Neural cell (in vitro differentiated cells): ENCODE data around the gene KRT36.

Experiments
- CTCF ChIP-seq: fragments of 450-650 bp; IDR thresholded peaks from 2 replicates; pipeline ENCODE4 v1.5.1; 2014; ENCODE audit warnings: antibody characterized with exemption, mild to moderate bottlenecking, moderate library complexity; ENCODE audit not compliant: poor library complexity, severe bottlenecking
- EP300 ChIP-seq: fragments of 450-650 bp; conservative IDR thresholded peaks from 2 replicates; pipeline ENCODE4 v1.6.1; 2014; ENCODE audit warnings: antibody characterized with exemption, mild to moderate bottlenecking, moderate library complexity; ENCODE audit not compliant: poor library complexity, severe bottlenecking
- EZH2 ChIP-seq: fragments of 200-600, 300-800 bp; shearing (Covaris generic), sonication (generic); IDR thresholded peaks from 2 replicates; pipeline ENCODE4 v1.6.1; 2014; ENCODE audit warnings: antibody characterized with exemption, low read length, borderline replicate concordance, mild to moderate bottlenecking; ENCODE audit not compliant: insufficient read depth, poor library complexity, severe bottlenecking
- POLR2AphosphoS5 ChIP-seq: IDR thresholded peaks from 2 replicates; pipeline ENCODE4 v1.6.1; 2012
- TAF1 ChIP-seq: IDR thresholded peaks from 2 replicates; pipeline ENCODE4 v1.6.1; 2012; ENCODE audit warnings: low read depth

GRCh38 chr17:41507315-41507880 lies 17.7 kb upstream of the KRT36 start:
- no peak for TF ChIP-seq CTCF
- TF ChIP-seq TAF1 = no peak
- no peak for TF ChIP-seq EP300
- no peak for TF ChIP-seq EZH2
- no peak for TF ChIP-seq POLR2AphosphoS5
